HepG2 (cell line): ENCODE measurements around the gene SCT. TPM values are rescaled to one million over a fixed set of nuclear protein-coding genes. Genes with fewer than 3 reads are reported as not detected.

Experiments
- ATAC-seq: fragments of 200-7000 bp; cut with Tn5 transposase; 3 replicates; pipeline ENCODE4 v1.9.1; 2020; ENCODE audit warnings: mild to moderate bottlenecking, moderate library complexity
- BruUV-seq: library from RNA; stranded (reverse); fragments of 400-500 nt; replicated peaks from 2 replicates; lab custom pipeline; 2021; lab: Mats Ljungman, UMichigan
- CTCF ChIA-PET: fragments of 300-600 bp; formaldehyde crosslinking; extraction: SDS; loops from one replicate; lab custom pipeline; 2021; ENCODE audit warnings: low total read pairs, inconsistent platforms, low intra/inter-chr PET ratio; lab: Yijun Ruan, JAX
- POLR2A ChIA-PET: fragments of 350-600 bp; sonication (Branson Sonifier 250); formaldehyde crosslinking; loops from one replicate; lab custom pipeline; 2020; ENCODE audit warnings: antibody characterized with exemption, inconsistent platforms; lab: Yijun Ruan, JAX
- DNase-seq: peaks from one replicate; pipeline ENCODE4 v3.0.0-alpha.2; 2015; ENCODE audit warnings: low spot score
- FAIRE-seq: peaks from 3 replicates; lab custom pipeline; 2011; peaks lifted over from hg19 to GRCh38; lab: Jason Lieb, UNC
- H2AFZ ChIP-seq: one replicate; pipeline ENCODE4 v1.6.1; 2011; ENCODE audit warnings: low read length, inconsistent platforms
- H3K27ac ChIP-seq: fragments of 300-600 bp; 3 replicates; pipeline ENCODE4 v1.8.0; 2011; ENCODE audit warnings: mixed run types, mild to moderate bottlenecking, mixed read lengths, low read length, inconsistent platforms; ENCODE audit not compliant: insufficient read depth; ENCODE audit errors: extremely low read length
- H3K27me3 ChIP-seq, 2 experiments: fragments of 200-600 bp in 1 of 2; 2 replicates in 1 of 2; 3 replicates in 1 of 2; pipeline versions ENCODE4 v1.6.0 to v1.8.0; 2011; ENCODE audit warnings: low read length in 2 of 2, mild to moderate bottlenecking in 2 of 2, moderate library complexity in 2 of 2, inconsistent platforms in 1 of 2; ENCODE audit not compliant: insufficient read depth in 2 of 2, control insufficient read depth in 1 of 2
- H3K36me3 ChIP-seq, 2 experiments: fragments of 200-600 bp in 1 of 2; replicated peaks in 1 of 2; 2 replicates in 1 of 2; 3 replicates in 1 of 2; pipeline versions ENCODE4 v1.5.1 to v1.8.0; 2011; ENCODE audit warnings: low read length in 2 of 2, inconsistent platforms in 1 of 2; ENCODE audit not compliant: insufficient read depth in 2 of 2, control insufficient read depth in 1 of 2
- H3K4me1 ChIP-seq: 2 replicates; pipeline ENCODE4 v1.5.1; 2012; ENCODE audit warnings: low read length, inconsistent platforms; ENCODE audit not compliant: insufficient read depth
- H3K4me2 ChIP-seq: 2 replicates; pipeline ENCODE4 v1.6.0; 2011; ENCODE audit warnings: low read depth, low read length, inconsistent platforms
- H3K4me3 ChIP-seq, 3 experiments: fragments of 200-600 bp in 1 of 3; sonication (generic), shearing (Covaris generic) in 1 of 3; replicated peaks in 1 of 3; 2 replicates each; pipeline ENCODE4 v1.5.1; 2011 to 2016; ENCODE audit warnings: low read length in 3 of 3, inconsistent platforms in 2 of 3, low read depth in 2 of 3, mild to moderate bottlenecking in 2 of 3, control low read depth in 1 of 3, mixed read lengths in 1 of 3; ENCODE audit not compliant: insufficient read depth in 1 of 3
- H3K79me2 ChIP-seq: one replicate; pipeline ENCODE4 v1.6.1; 2011; ENCODE audit warnings: low read length, inconsistent platforms; ENCODE audit not compliant: insufficient read depth
- H3K9ac ChIP-seq: 2 replicates; pipeline ENCODE4 v1.6.0; 2011; ENCODE audit warnings: mild to moderate bottlenecking, low read depth, low read length, inconsistent platforms; ENCODE audit not compliant: insufficient read depth
- H3K9me3 ChIP-seq: 2 replicates; pipeline ENCODE4 v1.5.1; 2012; ENCODE audit warnings: mild to moderate bottlenecking, low read length
- H4K20me1 ChIP-seq: 2 replicates; pipeline ENCODE4 v1.6.0; 2011; ENCODE audit warnings: inconsistent platforms, mild to moderate bottlenecking, low read length, moderate library complexity; ENCODE audit not compliant: insufficient read depth
- ATF6 ChIP-seq: sonication (generic); formaldehyde crosslinking; conservative IDR thresholded peaks from 2 replicates; pipeline ENCODE4 v1.4.0; 2020; ENCODE audit warnings: missing genetic modification reagents
- GPBP1L1 ChIP-seq: sonication (generic); formaldehyde crosslinking; IDR thresholded peaks from 2 replicates; pipeline ENCODE4 v1.5.0; 2020; ENCODE audit warnings: mild to moderate bottlenecking, missing genetic modification reagents
- JUND ChIP-seq: sonication (generic); formaldehyde crosslinking; IDR thresholded peaks from 2 replicates; pipeline ENCODE4 v1.8.0; 2022; ENCODE audit warnings: mild to moderate bottlenecking, missing genetic modification reagents
- KIAA2018 ChIP-seq: sonication (generic); formaldehyde crosslinking; IDR thresholded peaks from 2 replicates; pipeline ENCODE4 v1.5.0; 2020; ENCODE audit warnings: mild to moderate bottlenecking, missing genetic modification reagents, borderline replicate concordance
- KMT2A ChIP-seq: sonication (generic); formaldehyde crosslinking; IDR thresholded peaks from 2 replicates; pipeline ENCODE4 v1.4.0; 2020; ENCODE audit warnings: missing genetic modification reagents
- MYC ChIP-seq: sonication (generic); formaldehyde crosslinking; IDR thresholded peaks from 2 replicates; pipeline ENCODE4 v1.9.0; 2021; ENCODE audit warnings: missing genetic modification reagents, borderline replicate concordance
- NFE2 ChIP-seq: sonication (generic); formaldehyde crosslinking; IDR thresholded peaks from 2 replicates; pipeline ENCODE4 v1.4.0; 2020; ENCODE audit warnings: missing genetic modification reagents
- NONO ChIP-seq, 2 experiments: fragments of 450-650 bp in 1 of 2; sonication (generic) in 1 of 2; formaldehyde crosslinking in 1 of 2; IDR thresholded peaks in 1 of 2; conservative IDR thresholded peaks in 1 of 2; 2 replicates each; pipeline versions ENCODE4 v1.6.1 to v1.8.0; 2017 to 2022; ENCODE audit warnings: mild to moderate bottlenecking in 1 of 2, missing genetic modification reagents in 1 of 2, moderate library complexity in 1 of 2
- TRIM24 ChIP-seq: sonication (generic); formaldehyde crosslinking; IDR thresholded peaks from 2 replicates; pipeline ENCODE4 v1.8.0; 2022; ENCODE audit warnings: mild to moderate bottlenecking, missing genetic modification reagents
- U2AF2 ChIP-seq: fragments of 200-400 bp; formaldehyde crosslinking; IDR thresholded peaks from 2 replicates; pipeline ENCODE4 v1.6.1; 2017; ENCODE audit warnings: low read depth, mild to moderate bottlenecking, low read length
- ZFP37 ChIP-seq: sonication (generic); formaldehyde crosslinking; IDR thresholded peaks from 2 replicates; pipeline ENCODE4 v1.4.0; 2020; ENCODE audit warnings: missing genetic modification reagents, borderline replicate concordance
- ZFY ChIP-seq: sonication (generic); formaldehyde crosslinking; IDR thresholded peaks from 2 replicates; pipeline ENCODE4 v1.4.0; 2020; ENCODE audit warnings: missing genetic modification reagents
- ZMYM3 ChIP-seq: sonication (generic); formaldehyde crosslinking; IDR thresholded peaks from 2 replicates; pipeline ENCODE4 v1.5.1; 2020; ENCODE audit warnings: mild to moderate bottlenecking, missing genetic modification reagents
- ZMYM4 ChIP-seq: sonication (generic); formaldehyde crosslinking; IDR thresholded peaks from 2 replicates; pipeline ENCODE4 v1.8.1; 2023; ENCODE audit warnings: mild to moderate bottlenecking, missing genetic modification reagents
- ZNF709 ChIP-seq: sonication (generic); formaldehyde crosslinking; IDR thresholded peaks from 2 replicates; pipeline ENCODE4 v1.5.0; 2020; ENCODE audit warnings: mild to moderate bottlenecking, missing genetic modification reagents
- WGBS: methylation state at CpG from one replicate; pipeline ENCODE4 v1.1.6; 2017; ENCODE audit warnings: low lambda C conversion rate; 5-methylcytosine and 5-hydroxymethylcytosine counted together
- in situ Hi-C: cut with HindIII; loops from 2 replicates; pipeline ENCODE4 v1.10.0; 2017; ENCODE audit warnings: low pct_unique_long_range_greater_than_20kb; ENCODE audit not compliant: extremely low pct_ligation_motif_present
- intact Hi-C: fragments of 100-400 bp; cut with micrococcal nuclease; formaldehyde crosslinking; loops from one replicate; pipeline ENCODE4 v1.10.0; 2022; ENCODE audit not compliant: unreplicated experiment
- polyA plus RNA-seq, 8 experiments: library from polyadenylated mRNA; depleted of rRNA in 3 of 8; stranded (reverse) in 7 of 8; unstranded in 1 of 8; fragments of >200 nt; fragmentation: Illumina TruSeq in 4 of 8; extraction: Trizol in 4 of 8; gene quantifications; 2 replicates each; pipeline versions ENCODE4 v1.2.1 to v1.2.3, GENCODE V29; 2011 to 2016; ENCODE audit warnings: low read depth in 4 of 8, missing spikeins in 1 of 8, mixed read lengths in 1 of 8; ENCODE audit not compliant: insufficient read depth in 1 of 8
- total RNA-seq, 5 experiments: library from RNA; depleted of rRNA; stranded (reverse); fragments of >200 nt; fragmentation: Illumina TruSeq; extraction: Trizol; gene quantifications; 2 replicates each; pipeline ENCODE4 v1.2.3, GENCODE V29; 2016; ENCODE audit warnings: low read depth in 1 of 5

The SCT gene
- total and polyA plus RNA-seq, 2 of the 13 experiments (the other 11 are each of a cell fraction or from before 2014, with no cell fraction given) = not detected

GRCh38 chr11:645536-645935 lies 18.6 kb upstream of the SCT start:
- no peak overlapping the region for H3K27ac ChIP-seq
- no peak for DNase-seq
- ChIA-PET CTCF (no interaction called here), POLR2A (no interaction called here)
- no peaks in the 10 kb centered on the region for H3K79me2 ChIP-seq
- no peak overlapping the region for H3K4me3 ChIP-seq
- FAIRE-seq = no peak
- intact Hi-C loops (no loop called here), in situ Hi-C loops (no loop called here)
- no peak overlapping the region for H3K9ac ChIP-seq
- H3K9me3 ChIP-seq = no peaks in the 10 kb centered on the region
- TF ChIP-seq TRIM24 (CRISPR knock-in tag) (no peak), U2AF2 (no peak), ZMYM3 (CRISPR knock-in tag) (no peak), ZFP37 (CRISPR knock-in tag) (no peak), ZFY (no peak), ATF6 (CRISPR knock-in tag) (no peak), NONO (IDR thresholded peaks at IDR 0.05) (no peak), NONO (CRISPR knock-in tag; conservative IDR thresholded peaks at IDR 0.05) (no peak), KMT2A (CRISPR knock-in tag) (no peak), MYC (no peak), JUND (CRISPR knock-in tag) (no peak), KIAA2018 (CRISPR knock-in tag) (no peak), ZMYM4 (CRISPR knock-in tag) (no peak), NFE2 (no peak), GPBP1L1 (CRISPR knock-in tag) (no peak), ZNF709 (no peak)
- whole genome bisulfite sequencing = 93% methylated on average over 16 of the region's 16 CpGs
- peaks cover 5 to 12% of the 10 kb centered on the region in 2 experiments; a peak in 3 of 5 replicates for H3K36me3 ChIP-seq
- ATAC-seq = no peak
- H2AFZ ChIP-seq = no peak overlapping the region
- H3K27me3 ChIP-seq = no peaks in the 10 kb centered on the region
- BruUV-seq = no TSS peak
- 0 out of 2 replicates have a peak, but pooled peaks cover 5% of the 10 kb centered on the region for H4K20me1 ChIP-seq
- H3K4me2 ChIP-seq = no peak overlapping the region
- H3K4me1 ChIP-seq = peaks cover 12% of the 10 kb centered on the region; the same call in 1 of the 2 replicates
